Central memory CD4-positive, alpha-beta T cell (primary cell): Measurements from ENCODE around the gene POR.
"Not testable (repeated sequence)": the region's sequence is repeated elsewhere in the genome, so short reads cannot be mapped to it uniquely, and the experiment has no call there.

Experiments
- DNase-seq: peaks from one replicate; pipeline ENCODE4 v3.0.0; 2022

POR gene

DNA sequence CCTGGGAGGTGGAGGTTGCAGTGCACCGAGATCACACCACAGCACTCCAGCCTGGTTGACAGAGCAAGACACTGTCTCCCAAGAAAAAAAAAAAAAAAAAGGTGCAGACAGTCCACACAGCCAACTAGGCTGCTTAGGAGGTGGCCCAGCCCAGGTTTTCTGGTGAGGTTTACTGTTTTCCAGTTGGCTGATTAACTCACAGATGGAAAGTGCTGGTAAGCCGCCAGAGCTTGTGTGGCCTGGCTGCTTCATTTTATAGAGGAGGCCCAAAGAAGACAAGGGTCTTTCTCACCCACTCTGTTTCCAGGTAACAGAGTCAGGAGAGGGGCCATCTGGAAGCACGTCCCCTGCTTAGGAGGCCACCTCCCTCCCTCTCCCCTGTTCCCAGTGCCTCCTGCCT, 29.9 kb upstream of the POR start:
- DNase-seq: no peak

DNA sequence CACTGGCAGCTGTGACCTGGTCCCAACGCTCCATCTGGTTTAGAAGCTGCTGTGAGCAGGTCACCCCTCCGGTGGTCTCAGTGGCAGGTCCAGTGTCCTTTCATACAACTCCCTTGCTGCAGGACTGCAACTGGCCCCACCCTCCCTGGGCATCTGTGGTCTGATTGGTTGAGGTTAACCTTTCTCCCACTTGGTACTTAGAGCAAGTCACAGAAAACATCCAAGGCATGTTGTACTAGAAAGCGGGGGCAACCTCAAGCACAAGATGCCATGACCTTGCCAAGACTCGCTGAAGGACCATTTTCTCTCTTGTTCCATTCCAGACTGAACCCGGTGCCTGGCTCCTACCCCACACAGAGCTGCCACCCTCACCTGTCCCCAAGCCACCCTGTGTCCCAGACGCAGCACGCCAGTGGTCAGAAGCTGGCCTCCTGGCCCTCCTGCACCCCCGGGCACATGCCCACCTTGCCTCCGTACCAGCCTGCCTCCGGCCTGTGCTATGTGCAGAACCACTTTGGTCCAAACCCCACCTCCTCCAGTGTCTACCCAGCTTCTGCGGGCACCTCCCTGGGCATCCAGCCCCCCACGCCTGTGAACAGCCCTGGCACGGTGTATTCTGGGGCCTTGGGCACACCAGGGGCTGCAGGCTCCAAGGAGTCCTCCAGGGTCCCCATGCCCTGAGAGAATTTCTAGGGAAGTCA, 27.1 kb upstream of the POR start:
- no peak for DNase-seq

DNA sequence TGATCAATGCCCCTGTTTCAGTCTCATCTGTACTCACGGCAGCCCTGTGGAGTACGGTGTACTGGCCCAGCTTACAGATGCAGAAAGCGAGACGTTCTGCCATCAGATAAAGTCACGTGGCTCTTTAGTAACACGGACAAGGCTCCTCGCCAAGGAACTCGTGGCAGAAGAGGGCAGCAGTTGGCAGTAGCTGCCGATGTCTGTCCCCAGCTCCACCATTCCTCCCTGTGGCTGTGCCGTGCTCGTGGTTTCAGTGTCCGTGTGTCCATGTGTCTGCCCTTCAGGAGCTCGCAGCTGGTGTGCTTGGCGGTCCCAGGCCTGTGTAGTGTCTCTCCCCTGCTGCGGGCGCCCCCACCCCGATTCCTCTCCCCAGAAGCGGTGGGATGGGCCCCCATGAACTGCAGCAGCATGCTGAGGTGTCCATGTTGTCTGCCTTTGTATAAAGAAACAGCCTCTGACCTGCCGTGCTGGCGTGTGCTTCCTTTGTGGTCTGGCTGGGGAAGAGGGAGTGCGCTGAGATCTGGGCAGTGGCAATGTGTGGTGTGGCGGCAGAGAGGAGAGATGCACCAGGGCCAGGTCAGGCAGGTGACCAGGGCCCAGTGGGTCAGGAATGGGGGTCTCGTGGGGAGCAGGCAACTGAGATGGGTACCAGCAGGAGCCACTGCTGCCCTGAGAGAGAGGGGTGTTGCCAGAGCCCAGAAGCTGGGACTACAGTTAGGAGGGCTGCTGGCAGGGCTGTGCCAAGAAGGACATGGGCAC, 26.3 kb upstream of the POR start:
- DNase-seq: no peak

DNA sequence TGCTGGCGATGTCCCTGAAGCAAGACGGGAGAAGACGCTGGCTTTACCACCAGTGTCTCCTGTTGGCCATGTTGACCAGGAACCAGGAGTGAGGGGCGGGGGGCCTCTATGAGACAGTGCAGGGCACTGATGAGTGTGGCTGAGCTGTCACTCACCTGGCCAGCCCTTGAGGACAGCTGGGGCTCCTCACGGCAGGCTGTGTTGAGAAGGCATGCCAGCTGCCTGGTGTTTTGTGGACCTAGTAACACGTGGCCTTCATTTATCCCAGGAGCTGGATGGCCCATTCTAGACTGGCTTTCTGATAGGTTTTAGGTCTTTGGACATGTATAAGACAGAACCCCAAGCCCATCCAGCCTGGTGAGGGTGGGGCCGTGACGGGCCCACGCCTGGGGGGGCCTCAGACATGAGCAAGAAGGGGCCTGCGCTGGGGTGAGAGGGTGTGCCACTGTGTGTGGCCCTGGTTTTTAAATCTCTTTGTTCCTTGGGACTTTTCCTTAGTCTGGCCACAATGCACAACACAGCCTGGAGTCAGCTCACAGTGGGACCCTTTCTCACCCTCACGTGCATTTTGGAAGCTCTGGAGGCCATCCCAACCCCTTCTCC, 25.6 kb upstream of the POR start:
- no peak for DNase-seq

DNA sequence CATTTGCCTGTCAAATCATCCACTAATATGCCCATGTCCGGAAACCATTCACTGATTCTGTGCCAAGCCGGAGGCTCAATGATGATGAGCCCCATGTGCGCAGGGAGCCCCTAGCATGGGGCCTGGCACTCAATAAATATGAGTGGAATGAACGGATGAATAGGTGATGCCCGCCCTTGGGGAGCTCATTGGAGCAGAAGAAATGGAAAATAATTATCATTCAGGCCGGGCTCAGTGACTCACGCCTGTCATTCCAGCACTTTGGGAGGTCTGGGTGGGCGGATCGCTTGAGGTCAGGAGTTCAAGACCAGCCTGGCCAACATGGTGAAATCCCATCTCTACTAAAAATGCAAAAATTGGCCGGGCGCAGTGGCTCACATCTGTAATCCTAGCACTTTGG, 25.1 kb upstream of the POR start:
- DNase-seq: no peak

DNA sequence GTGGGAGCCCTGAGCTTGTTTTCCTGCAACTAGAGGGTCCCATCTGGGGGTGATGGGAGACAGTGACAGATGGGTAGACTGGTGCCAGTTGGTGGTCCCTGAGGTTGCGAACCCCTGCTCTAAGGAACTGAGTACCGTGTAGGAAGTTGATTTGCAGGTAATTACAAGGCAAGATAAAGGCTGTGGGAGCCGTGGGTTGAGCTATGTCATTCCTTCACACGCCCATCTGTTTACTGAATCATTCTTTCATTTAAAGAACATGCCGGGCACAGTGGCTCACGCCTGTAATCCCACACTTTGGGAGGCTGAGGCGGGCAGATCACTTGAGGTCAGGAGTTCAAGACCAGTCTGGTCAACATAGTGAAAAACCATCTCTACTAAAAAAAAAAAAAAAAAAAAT, 23.7 kb upstream of the POR start:
- DNase-seq: not testable (repeated sequence)

DNA sequence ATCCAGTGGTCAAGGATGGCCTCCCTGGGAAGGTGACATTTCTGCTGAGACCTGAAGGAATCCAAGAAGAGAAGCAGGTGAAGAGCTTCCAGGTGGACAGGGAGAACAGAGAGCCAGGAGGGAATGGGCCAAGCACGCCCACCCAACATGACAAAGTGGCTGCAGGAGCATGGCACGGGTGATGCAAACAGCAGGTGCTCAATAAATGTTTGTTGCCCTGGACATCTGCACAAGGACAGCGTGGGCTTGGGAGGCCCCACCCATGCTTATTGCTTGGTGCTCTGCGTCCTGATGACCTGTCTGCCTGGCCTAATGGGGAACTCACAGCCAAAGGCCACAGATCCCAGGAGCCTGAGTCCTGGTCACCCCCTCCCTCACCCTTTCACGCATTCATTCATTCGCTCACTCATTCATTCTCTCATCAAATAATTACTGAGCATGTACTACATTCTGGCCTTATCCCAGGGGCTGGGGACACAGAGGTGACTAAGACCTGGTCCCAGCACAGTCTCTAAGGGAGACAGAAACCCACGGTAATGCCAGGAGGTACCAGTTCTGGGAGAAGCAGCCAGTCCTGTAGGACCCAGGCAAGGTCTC, 23.0 kb upstream of the POR start:
- no peak for DNase-seq

DNA sequence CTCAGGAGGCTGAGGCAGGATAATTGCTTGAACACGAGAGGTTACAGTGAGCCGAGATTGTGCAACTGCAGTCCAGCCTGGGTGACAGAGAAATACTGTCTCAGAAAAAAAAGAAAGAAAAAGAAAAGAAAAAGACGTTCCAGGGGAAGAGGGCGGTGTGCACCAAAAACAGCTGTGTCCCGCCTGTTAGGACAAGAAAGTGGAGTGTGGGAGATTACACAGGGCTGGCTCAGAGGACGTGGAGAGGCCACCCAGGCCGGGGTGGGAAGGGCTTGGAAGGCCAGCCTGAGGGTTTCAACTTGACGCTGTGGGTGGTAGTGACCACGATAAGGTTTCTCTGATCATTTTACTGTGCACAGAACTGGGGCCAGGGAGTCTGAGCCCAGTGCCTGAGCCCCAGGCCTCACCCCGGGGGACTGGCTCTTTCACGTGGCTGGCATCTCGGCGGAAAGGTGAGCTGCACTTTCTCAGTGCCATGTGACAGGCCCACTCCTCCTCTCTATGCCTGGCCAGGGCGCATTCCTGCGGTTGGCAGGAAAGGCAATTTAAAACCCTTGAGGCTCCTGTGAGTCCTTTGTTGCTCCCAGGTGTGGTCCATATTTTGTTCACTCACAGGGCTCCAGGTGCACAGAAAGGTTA, 22.2 kb upstream of the POR start:
- no peak for DNase-seq

DNA sequence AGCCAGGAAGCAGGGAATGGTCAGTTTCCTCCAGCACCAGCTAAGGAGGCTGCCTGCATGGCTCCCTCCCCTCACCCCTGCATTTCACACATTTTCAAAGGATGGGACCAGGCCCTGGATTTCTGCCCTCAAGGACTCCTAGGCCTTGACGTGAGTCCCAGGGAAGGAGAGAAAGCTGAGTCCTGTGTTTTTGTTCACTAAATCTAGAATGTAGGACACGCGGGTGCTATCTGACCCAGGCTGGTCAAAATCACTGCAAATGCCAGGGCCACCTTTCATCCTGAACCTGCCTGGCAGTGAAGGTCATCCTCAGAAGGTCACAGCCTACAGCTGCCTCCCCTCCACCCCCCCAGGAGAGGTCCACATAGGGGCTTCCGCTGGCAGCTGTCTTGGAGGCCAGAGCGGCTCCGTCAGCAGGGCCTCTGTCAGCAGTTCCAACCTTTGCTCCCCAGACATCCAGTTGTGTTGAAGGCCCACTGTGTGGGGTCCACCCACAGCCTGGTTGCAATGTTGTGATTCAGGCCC, 18.1 kb upstream of the POR start:
- no peak for DNase-seq

DNA sequence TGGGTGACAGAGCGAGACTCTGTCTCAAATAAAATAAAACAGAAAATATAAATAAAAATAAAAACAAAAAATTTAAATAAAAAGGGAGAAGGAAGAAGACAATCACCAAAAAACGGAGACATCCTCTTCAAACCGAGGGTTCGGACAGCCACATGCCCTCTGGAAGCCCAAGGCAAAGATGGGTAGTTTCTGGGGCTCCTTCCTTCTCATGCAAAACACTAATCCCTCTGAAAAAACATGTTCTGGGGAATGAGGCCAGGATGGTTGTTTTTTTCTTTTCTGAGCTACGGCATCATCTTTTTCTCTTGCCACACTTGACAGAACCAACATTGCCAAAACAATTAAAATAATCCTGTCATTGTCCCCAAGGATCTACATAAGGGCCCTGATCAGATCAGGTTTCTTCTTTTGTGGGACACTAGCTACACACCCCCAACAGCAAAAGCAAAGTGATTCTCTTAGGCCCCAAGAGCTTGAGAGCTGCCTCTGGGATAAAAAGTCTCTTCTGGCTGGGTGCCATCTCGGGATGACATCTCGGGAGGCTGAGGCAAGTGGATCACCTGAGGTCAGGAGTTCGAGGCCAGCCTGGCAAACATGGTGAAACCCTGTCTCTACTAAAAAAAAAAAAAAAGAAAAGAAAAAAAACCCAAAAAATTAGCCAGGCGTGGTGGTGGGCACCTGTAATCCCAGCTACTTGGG, 14.2 kb upstream of the POR start:
- no peak for DNase-seq

DNA sequence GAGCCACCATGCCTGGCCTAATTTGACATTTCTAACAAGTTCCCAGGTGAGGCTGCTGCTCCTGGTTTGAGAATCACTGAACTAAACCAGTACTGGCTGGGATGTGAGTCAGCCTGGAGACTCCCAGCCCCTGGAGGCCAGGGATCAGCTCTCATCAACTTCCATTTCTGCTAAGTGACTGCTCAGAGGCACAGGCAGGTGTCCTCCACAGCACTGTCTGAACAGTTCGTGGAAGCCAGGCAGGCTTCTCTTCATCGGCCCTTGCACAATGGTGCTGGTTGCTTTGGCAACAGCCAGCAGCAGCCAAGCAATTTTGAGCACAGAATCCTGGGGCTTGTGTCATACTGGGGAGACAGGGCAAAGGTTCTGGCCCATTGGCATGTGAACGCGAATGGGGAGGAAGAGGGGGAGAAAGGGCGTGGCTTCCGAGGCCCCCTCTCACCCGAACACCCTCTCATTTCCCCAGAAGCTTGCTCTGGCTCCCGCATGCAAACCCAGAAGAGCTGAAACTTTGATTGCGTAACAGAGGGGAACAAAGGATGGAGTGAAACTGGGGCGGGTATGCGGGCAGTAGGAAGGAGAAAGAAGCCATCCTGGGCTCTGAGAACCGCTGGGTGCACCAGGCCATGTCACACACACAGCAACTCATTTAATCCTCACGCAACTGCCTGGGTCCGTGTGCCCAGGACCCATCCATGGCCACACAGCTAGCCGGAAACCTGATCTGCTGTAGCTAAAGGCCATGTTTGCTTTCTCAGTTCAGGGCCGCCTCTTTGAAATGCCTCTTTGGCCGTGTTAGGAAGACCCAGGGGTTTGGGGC, 9.0 kb upstream of the POR start:
- DNase-seq: no peak

DNA sequence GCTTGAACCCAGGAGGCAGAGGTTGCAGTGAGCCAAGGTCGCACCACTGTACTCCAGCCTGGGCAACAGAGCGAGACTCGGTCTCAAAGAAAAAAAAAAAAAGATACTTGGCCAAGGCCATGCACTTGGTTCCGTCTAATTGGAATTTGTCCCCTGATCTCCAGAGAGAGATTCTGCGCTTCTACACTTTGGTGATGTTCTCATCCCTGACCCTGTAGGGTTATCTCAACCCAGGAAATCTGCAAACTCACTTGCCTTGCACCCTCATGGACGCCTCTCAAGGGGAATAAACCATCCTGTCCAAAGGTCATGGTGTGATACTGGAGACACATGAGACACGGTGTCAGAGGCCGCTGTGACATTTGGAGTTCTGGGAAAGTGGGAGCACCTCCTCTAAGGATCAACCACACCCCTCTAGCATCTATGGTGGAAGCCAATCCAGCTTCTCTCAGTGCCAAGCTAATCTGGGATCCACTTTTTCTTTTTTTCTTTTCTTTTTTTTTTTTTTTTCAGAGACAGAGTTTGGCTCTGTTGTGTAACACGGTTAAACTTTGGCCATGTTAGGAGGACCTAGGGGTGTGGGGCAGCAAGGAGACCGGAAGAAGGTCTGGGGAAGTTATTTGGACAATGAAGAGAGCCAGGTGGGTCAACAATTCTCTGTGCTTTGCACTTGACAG, 7.8 kb upstream of the POR start:
- no peak for DNase-seq

DNA sequence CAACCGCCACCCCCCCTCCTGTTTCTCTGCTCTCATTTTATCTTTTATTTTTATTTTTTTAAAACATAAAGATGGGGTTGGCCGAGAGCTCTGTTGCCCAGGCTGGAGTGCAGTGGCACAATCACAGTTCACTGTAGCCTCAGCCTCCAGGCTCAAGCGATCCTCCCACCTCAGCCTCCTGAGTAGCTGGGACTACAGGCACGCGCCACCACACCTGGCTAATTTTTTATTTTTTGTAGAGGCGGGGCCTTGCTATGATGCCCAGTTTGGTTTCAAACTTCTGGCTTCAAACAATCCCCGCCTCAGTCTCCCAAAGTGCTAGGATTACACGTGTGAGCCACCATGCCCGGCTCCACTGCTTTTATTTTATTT, 7.3 kb upstream of the POR start:
- not testable (repeated sequence) for DNase-seq

DNA sequence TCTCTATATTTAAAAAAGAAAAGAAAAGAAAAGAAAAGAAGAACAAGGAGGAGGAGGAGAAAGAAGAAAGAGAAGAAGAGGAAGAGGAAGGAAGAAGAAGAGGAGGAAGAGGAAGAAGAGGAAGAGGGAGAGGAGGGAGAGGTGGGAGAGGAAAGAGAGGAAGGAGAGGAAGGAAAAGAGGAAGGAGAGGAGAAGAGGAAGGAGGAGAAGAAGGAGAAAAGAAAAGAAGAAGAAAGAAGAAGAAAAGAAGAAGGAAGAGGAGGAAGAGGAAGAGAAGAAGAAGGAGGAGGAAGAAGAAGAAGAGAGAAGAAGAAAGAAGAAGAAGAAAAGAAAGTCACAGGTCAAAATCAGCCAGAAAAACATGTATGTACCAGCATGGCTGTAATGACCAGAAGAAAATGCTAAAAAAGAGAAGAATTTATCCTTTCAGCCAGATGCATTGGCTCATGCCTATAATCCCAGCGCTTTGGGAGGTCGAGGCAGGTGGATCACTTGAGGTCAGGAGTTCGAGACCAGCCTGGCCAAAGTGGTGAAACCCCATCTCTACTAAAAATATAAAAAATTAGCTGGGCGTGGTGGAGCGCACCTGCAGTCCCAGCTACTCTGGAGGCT, 5.3 kb upstream of the POR start:
- DNase-seq: no peak

DNA sequence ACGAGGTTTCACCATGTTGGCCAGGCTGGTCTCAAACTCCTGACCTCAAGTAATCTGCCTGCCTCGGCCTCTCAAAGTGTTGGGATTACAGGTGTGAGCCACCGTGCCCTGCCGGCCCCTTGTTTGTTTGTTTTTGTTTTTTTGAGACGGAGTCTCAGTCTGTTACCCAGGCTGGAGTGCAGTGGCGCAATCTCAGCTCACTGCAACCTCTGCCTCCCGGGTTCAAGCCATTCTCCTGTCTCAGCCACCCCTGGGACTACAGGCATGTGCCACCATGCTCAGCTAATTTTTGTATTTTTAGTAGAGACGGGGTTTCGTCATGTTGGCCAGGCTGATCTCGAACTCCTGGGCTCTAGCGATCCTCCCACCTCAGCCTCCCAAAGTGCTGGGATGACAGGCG, 3.8 kb upstream of the POR start:
- not testable (repeated sequence) for DNase-seq

DNA sequence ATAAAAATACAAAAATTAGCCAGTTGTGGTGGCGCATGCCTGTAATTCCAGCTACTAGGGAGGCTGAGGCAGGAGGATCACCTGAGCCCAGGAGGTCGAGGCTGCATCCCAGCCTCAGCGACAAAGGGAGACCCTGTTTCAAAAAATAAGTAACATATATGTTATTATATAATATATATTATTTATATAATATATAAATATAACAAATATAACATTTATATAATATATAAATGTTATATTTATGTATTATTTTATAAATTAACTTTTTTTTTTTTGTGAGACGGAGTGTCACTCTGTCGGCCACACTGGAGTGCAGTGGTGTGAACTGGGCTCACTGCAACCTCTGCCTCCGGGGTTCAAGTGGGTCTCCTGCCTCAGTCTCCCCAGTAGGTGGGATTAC, 1.5 kb upstream of the POR start:
- no peak for DNase-seq

DNA sequence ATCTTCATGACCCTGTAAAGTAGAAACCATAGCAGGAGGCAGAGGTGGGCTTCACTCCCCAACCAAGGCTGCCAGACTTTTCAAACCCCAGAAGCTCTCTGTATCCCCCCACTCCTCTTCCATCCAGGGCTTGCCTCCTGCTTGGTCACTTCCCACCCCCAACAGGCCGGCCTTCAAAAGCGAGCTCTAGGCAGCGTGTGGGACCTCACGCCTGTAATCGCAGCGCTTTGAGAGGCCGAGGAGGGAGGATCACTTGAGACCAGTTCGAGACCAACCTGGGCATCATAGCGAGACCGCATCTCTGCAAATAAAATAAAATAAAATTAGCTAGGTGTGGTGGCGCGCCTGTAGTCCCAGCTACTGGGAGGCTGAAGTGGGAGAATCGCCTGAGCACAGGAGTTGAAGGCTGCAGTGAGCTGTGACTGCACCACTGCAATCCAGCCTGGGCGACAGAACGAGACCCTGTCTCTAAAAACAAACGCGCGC, 743 bp upstream of the POR start:
- no peak for DNase-seq

DNA sequence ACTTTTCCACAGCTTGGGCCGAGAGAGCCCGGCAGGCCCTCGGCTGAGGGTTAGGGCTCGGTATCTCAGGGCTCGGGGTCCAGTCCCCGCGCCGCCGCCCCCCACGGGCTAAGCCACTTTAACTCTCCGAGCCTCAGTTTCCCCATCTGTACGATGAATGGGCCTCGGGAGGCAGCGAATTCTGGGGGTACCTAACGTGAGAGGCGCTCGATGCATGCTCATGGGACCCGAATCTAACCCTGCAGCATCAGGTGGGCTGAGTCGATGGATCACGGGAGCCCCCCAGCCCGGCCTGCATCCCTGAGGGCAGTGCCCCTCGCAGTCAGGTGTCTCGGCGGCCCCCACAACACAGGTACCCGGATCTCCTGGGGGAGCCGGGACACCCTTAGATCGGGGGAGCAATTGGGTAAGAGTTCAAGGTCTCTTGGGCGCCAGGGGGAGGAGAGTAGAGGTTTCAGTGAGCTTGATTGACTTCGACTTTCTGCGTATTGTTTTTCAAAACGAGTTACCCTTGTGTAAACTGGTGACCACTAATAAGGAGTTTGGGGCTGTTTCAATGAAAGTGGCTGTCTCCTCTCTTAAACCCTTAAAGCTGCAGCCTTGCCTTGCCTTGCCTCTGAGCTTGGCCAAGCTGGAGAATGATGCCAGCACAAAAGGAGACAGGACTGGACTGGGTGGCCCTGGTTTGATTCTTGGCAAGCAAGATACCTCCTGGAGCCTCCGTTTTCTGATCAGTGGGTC, 631 bp downstream of the POR start:
- no peak for DNase-seq

DNA sequence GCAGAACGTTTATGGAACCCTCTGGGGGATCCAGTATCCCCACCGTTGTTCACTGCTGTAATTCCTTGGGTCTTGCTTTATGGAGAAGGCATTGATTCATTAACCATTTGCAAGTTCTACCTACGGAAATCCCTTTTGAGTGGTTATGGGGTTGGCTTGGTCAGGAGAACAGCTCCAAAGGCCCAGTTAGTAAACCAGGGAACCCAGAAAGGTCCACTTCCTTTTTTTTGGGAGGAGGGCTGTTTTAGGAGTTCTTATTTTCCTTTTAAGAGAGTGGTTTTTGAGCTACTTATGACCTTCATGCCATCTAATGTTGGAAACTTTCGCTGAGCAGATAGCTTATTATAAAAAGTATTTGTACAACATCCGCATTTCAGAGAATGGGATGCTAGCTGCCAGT, 1.3 kb downstream of the POR start:
- DNase-seq: no peak
